HG02973 (cell line): ENCODE data around the gene FICD.
"Not testable (repeated sequence)": the region's sequence is repeated elsewhere in the genome, so short reads cannot be mapped to it uniquely, and the experiment has no call there.

ENCODE experiments used
- ATAC-seq: cut with Tn5 transposase; IDR thresholded peaks from one replicate; pipeline ENCODE4 v1.9.1; 2021; ENCODE audit warnings: moderate library complexity; ENCODE audit not compliant: unreplicated experiment

FICD gene

DNA sequence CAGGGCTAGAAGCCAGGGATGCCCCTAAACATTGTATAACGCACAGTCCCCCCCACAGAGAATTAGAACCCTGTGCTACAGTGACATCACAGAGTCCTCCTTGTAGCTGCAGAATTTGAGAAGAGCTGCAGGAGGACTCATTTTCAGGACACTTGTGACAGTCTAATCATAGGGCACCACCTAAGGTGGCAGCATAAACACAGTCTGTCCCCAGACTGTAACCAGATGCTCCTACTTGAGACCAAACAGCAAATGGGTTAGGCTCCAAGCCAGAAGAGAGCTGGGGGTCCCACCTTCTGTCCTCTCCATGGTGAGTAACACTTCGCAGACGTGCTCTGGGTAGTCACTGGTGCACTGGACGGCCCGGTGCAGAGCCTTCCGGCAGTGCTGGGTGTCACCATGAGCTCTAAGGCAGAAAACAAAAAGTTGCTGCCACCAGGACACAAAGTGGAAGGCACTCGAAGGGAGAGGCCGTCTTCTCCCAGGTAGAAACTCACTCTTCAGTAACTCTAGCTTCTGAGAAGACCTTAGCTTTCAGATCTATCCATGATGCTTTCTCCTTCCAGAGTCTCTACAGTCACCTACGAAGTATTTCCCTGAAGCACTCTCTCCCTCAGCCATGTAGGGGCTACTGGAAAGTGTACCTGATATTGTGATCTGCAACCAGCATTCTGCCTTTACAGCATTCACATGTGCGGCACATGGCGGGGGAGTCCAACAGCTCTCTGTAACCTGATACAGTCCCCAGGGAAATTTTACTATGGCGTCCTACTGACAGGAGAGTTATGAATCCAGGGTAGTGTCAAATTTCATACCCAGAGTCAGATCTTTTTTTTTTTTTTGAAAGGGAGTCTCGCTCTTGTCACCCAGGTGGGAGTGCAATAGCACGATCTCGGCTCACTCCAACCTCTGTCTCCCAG is 17.1 kb downstream of the FICD start:
- ATAC-seq: no peak

DNA sequence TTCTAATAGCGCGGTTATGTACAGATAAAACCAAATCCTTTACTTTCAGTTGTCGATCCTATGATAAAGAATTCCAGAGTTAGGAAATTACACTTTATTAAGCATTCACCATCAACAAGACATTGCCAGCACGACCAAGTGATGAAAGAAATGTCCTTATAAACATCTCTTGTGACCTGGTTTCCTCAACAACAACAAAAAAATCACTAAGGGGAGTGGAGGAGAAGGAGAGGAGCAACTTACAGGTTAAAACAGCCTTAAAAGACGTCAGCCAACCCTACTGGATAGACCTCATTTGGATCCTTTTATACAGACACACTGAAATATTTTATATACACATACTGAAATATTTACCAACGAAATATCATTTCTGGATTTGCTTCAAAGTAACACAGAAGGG is 23.1 kb downstream of the FICD start:
- ATAC-seq: no peak

GRCh38 chr12:108538616-108539195 is 23.6 kb downstream of the FICD start:
- ATAC-seq: no peak

DNA sequence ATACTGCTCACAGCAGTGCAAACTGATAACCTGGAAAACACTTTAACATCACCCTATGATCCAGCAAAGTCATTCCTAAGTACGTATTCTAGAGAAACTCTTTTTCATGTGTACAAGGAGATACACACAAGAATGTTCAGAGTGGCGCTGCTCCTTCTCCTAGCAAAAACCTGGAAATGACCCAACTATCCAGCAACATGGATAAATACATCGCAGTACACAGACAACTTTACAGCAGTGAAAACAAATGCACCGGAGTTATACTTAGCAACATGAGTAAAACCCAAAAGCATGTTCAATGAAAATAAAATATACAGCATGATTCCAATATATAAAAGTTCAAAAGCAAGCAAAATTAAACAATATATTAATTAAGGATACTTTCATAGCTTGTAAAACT is 27.2 kb downstream of the FICD start:
- ATAC-seq: no peak

GRCh38 chr12:108543652-108544051 is 28.6 kb downstream of the FICD start:
- ATAC-seq: no peak

DNA sequence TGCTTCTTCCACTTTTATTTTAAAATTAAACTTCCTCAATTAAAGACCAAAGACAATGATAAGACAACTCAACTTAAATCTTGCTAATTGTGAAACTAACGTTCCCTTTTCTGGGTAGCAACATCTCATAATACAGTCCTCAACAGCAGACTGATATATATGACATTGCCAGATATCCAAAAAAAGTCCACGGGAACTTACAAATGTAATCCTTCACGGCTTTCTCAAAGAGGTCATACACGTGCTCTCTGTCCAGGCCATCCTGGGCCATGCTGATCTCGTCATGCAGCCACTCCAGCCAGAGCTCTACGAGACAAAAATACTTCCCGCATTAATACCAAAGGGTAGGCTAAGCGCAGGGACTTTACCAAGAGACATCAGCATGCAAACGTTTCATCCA is 32.6 kb downstream of the FICD start:
- ATAC-seq: no peak

GRCh38 chr12:108548954-108549521 is 34.0 kb downstream of the FICD start:
- ATAC-seq: no peak

GRCh38 chr12:108551535-108551934 is 36.5 kb downstream of the FICD start:
- ATAC-seq: no peak

- no peak for ATAC-seq
These were observed 38.7 kb downstream of the FICD start for GRCh38 chr12:108553799-108554198.

GRCh38 chr12:108555383-108555782 is 40.3 kb downstream of the FICD start:
- ATAC-seq: not testable (repeated sequence)

DNA sequence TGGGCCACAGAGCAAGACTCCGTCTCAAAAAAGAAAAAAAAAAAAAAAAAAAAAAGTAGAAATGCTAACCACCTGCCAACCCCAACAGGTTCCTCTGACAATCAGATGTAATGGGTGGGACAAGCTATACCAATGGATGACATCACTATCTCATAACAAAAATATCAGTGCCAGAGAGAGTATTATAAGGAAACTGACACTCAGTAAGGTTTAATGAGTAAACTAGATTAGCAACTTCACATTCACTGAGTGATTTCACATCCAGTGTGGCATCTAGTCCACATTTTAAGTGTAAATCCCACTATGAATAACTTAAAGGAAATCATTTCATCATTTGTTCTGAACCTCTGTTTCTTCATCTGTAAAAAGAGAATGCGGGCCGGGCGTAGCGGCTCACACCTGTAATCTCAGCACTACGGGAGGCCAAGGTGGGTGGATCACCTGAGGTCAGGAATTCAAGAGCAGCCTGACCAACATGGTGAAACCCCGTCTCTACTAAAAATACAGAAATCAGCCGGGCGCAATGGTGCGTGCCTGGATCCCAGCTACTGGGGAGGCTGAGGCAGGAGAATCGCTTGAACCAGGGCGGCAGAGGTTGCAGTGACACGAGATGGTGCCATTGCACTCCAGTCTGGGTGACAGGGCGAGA is 44.1 kb downstream of the FICD start:
- no peak for ATAC-seq

- no peak for ATAC-seq
These were observed 44.7 kb downstream of the FICD start for GRCh38 chr12:108559748-108560147.

- no peak for ATAC-seq
These were observed 45.2 kb downstream of the FICD start for GRCh38 chr12:108560321-108560721.

DNA sequence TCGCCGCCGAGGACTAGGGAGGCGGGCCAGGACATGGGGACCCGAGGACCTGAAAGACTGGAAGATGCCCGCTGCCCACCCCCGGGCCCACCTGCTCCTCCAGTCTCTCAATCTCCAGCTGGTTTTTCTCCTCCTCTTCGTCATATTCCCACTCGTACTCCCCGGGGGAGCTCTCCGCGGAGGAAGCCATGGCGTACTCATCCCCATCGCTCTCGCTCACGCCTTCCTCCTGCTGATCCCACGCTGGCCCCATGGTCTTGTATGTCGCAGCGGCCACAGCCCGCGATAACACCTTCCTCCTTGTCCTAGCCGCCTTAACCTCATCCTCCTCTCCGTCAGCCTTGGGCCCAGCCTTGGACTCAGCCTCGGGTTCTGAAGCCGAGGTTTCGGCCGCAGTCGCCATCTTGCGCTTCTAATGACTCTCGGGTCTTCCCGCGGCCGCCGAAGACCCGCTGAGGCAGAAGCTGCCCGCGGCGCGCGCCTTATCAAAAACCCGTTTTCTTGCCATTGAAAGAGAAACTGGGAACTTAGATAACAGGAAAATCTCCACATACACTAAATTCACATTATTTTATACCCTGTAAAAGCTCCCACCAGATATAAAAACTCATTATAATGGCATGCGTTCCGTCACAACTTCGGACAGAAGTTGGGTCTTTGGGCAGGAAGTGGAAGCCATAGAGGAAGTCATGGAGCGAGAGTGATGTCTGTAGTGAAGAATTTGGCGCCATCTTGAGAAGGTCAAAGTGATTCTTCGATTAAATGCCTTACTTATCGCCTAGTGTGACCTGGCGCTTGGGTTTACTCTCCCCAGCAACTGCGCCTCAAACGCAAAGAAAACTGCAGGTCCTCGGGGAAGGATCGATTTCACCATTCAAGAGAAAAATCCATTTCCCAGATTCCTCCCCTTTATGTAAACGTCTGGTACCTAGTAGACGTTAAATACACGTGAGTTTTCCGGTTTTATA is 46.0 kb downstream of the FICD start, which contains the start of gene SART3:
TSS of gene SART3 (minus strand) at position 422 of the 968 bp plus-strand sequence. CDS start at position 403, 19 bp downstream.
- peak; percentile 34 for ATAC-seq

- ATAC-seq: no peak
These were observed 46.8 kb downstream of the FICD start for GRCh38 chr12:108561852-108562347.

DNA sequence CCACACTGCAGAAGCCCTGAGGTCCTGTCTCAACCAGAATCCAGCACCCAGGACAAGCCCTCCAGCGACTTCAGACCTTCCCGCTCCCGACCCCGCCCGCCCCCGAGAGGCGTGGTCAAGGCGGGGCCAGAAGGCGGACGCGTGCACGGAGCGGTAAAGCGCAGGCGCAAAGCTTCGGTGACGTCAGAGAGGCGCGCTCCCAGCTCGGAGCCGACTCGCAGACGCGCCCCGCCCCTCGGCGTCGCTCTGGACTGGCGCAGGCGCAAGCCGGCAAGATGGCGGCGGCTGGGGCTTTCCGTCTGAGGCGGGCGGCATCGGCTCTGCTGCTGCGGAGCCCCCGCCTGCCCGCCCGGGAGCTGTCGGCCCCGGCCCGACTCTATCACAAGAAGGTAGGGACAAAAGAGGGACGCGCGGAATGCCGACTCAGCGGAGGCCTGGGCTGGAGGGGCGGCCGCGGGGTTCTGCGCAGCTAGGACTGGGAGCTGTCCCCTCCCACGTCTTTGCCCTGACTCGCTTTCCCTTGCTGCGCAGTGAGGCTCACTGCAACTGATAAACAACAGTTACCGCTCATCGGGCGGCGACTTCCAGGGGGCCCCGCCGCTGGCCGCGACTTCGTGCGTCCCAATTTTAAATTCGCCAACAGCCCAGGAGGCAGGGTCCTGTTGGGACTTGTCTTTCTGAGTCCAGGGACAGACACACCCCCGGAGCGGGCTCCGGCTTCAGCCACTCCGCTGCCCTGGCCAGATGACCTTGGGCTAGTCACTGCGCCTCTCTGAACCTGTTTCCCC is 47.5 kb downstream of the FICD start, which contains the start of gene ISCU:
TSS of gene ISCU (plus strand) at position 249 of the 788 bp plus-strand sequence. CDS start at position 276, 27 bp downstream.
- peak; percentile 41 for ATAC-seq

DNA sequence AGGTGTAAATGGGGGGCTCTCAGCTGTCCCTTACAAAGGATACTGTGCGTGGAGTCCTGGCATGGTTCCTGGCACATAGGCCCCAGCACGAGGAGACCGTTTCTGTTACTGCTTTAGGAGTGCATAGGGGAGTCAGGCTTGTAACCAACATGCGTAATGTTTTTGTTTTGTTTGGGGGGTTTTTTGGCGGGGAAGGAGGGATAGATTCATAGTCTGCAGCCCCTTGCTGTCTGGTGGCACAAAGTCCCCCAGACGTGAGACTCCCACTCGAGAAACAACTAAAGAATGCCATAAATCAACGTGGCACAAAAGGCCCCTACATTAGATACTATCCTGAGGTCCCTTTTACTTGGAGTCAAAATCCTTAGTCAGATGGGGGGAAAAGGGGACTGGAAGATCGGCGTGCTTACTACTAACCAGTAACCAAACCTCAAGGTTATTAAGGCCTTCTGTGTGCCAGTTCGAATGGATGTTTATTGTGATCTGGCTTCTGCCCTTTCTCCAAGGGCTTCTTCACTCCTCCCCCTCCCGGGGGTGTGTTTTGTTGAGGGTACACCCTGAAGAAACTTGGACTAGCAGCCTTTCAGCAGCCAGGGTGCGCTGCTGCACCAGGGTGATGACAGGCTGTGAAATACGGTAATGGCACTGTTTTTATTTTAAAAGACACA is 48.2 kb downstream of the FICD start:
- peak; percentile 33 for ATAC-seq

DNA sequence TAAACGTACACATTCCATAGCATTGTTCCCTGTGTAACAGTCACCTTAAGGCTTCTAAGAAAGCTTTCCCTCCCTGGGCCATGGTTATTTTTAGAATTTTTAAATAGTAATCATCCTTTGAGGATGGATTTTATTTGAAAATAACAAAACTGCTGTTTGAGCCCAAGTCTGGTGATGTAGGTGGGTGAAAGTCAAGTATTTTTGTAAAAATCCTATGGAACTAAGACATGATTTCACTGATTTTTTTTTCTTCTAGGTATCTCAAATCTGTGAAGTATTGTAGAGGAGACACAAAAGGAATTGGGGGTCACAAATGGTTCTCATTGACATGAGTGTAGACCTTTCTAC is 48.7 kb downstream of the FICD start:
- no peak for ATAC-seq

DNA sequence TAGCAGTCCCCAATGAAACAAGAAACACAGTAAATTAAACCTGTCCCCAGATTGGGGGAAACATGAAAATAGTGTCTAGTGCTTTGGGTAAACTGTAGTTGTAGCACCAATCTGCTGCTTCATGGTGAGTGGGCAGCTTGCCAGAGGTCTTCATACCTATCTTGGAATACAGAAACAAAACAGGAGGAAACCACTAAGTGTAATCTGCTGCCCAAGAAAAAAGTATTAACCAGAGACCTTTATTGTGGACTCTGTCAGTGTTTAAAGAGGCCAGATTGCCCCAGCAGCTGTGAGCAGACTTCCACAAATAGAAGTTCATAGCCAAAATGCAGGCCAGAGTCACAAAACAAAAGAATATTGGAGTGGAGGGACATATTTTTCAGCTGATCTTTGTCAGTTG is 49.6 kb downstream of the FICD start:
- no peak for ATAC-seq
